Measurements from ENCODE around the gene STAC.
"Not testable (repeated sequence)": the region's sequence is repeated elsewhere in the genome, so short reads cannot be mapped to it uniquely, and the experiment has no call there.

Gene STAC

GRCh38 chr3:36417237-36417636 lies 36.9 kb downstream of the STAC start:
- DNase-seq: no peak

DNA sequence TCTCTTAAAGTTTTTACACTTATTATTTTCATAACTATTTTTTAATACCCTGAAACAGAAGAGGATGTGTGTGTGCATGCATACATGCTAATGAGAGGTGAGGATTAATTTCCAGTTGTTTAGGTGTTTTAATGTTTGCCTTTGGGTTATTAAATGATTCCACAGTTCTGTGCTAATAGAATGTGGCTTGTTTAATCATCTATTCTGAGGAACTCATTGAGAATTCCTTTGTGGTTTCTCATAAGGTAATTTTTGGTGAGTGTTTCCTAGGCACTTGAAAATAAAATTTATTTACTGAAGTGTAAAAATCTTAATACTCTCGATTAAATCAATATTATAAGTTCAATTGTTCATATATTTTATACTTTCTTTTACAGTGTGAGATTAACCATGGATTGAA lies 38.0 kb downstream of the STAC start:
- no peak for DNase-seq

DNA sequence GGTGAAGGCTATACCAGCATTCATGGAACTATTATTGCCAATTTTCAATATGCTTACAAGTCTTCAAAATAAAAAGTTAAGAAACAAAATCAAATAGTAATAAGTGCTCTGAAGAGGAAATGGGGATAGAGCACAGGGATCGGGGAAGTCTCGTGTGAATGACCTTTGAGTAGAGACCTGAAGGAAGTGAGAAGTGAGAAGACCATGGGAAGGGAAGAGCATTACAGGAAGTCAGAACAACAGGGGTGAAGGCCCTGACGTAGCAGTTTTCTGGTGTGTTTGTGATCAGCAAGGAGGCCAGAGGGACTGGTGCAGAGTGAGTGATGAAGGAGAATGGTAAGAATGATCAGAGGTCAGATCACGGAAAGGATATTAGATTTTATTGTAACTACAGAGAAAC lies 48.1 kb downstream of the STAC start:
- DNase-seq: no peak

DNA sequence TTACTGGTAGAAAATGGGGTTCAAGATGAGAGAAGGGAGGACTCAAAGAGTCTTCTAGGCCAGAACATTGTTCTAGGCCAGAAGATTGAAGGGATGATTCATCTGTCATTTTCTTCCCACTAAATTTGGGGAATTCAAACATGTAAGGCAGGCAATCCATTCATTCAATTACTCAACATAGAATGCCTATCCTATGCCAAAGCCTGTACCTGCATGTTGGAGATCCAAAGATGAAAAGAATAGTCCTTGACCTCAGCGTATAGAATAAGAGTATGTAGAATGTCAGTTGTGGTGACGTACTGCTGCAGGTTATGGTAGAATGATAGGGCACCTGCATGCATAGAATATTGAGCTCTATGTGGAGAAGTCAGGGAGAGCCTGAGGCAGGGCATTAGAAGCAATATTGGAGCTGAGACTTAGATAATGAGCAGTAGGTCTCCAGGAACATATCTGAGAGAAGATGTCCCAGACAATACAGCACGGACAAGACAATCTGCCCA lies 49.7 kb downstream of the STAC start:
- no peak for DNase-seq

GRCh38 chr3:36433511-36433910 lies 53.2 kb downstream of the STAC start:
- no peak for DNase-seq

- DNase-seq: no peak
These were observed 54.6 kb downstream of the STAC start for GRCh38 chr3:36434687-36435426.

- no peak for DNase-seq
These were observed 62.9 kb downstream of the STAC start for GRCh38 chr3:36443028-36443686.

DNA sequence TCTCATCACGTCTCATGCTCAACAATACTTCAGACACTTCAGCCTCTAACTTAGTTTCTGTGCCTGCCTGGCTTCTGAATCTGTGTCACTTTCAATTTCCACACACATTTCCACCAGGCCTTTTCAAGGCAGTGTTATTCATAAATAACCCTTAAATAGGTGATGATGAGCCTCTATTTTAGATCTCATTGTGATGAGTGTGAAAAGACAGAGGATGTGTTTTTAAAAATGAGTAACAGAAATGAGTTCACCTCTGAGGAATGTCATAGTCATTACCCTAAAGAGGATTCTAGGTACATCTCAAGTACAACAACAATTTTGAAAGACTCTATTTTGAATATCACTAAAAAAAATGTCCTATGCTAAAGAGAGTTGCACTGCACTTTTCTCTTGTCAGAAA lies 64.6 kb downstream of the STAC start:
- DNase-seq: no peak

DNA sequence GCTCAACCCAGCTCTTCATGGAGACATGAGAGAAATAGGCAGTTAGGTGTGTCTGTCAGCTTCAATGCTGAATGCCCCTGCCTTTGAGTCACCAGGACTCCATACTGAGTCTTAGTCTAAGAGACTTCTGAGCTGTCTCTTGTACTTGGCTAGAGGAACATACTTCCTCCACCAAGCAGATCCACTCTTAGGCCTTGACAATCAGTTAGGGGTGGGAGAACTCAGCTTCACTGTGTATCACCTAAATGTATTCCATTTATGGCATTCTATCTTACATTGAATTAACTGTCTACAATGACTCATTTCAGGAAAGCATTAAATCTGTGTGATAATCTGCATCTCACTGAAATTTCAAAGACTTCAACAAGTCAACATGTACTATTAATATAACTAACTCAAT lies 66.0 kb downstream of the STAC start:
- DNase-seq: no peak

GRCh38 chr3:36447061-36447460 lies 66.8 kb downstream of the STAC start:
- DNase-seq: no peak

- no peak for DNase-seq
These were observed 71.5 kb downstream of the STAC start for GRCh38 chr3:36451816-36452215.

DNA sequence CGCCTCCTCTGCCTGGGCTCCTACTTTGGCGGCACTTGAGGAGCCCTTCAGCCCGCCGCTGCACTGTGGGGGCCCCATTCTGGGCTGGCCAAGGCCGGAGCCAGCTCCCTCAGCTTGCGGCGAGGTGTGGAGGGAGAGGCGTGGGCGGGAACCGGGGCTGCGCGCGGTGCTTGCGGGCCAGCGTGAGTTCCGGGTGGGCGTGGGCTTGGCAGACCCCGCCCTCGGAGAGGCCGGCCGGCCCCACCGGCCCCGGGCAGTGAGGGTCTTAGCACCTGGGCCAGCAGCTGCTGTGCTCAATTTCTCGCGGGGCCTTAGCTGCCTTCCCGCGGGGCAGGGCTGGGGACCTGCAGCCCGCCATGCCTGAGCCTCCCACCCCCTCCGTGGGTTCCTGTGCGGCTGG lies 72.9 kb downstream of the STAC start:
- DNase-seq: not testable (repeated sequence)

- DNase-seq: not testable (repeated sequence)
These were observed 73.6 kb downstream of the STAC start for GRCh38 chr3:36453896-36454295.

DNA sequence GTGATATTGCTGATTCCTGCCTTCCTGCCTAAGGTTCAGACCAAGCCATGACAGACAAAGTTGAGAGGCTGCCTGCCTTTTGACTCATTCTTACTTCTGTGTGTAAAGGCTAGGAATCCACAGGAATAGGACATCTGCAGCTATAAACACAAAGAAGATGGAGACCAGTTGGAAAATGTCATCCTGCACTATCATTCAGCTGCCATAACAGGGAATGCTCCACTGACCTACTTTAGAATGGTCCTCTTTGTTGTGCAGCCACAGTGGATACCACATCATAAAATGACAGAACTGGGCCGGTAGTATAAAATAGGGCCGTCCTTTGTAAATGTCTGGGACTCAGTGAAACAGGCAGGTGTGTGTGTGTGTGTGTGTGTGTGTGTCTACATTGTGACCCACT lies 75.1 kb downstream of the STAC start:
- DNase-seq: no peak

DNA sequence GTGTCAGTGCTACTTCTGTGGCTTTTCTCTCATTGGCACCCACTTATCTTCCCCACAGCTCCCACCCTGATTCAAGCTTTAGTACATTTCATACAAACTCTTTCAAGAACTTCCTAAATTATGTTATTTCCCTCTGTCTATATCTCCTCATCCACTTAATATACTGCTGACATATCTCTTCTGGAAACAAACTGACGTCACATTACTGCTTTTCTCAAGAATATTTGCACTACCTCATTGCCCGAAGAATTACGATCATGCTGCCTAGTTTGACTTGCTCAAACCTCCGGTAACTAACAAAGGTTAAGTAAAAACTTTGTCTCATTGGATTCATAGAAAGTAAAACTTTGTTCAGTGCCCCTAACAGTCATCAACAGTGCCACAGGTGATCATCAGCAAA lies 76.5 kb downstream of the STAC start:
- no peak for DNase-seq

DNA sequence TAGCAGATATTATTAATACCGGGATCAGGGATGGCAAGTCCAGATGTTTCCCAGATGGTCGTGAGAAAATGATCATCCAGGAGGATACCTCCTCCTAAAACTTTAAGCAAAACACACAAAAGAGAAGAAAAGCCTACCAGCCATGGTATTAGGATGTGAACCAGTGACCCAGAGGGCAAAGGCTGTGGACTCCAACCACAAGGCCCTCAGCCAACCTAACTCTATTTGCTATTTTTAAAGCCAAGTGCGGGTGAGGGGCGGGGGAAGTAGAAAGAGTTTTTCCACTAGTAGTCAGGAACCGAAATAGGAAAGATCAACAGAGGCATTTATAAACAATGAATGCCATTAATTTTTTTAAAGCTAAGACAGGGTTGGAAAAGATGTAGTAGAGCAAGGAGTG lies 77.4 kb downstream of the STAC start:
- no peak for DNase-seq

GRCh38 chr3:36459177-36459576 lies 78.9 kb downstream of the STAC start:
- no peak for DNase-seq

DNA sequence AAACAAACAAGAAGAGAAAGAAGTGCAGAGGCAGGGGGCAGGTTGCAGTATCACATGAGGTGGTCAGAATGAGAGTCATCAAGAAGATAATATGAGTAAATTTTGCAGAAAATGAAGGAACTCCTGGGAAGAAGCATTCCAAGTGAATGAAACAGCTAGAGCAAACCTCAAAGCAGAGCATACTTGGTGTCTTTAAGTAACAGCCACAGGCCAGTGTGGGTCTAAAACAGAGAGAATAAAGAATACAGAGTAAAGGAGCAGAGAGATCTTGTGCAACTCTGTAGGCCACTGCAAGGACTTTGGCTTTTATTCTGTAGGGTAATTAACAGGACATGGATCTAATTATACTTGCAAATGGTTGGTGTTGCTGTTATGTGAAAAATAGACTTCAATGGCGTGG lies 81.3 kb downstream of the STAC start:
- DNase-seq: no peak

GRCh38 chr3:36472045-36472444 lies 91.7 kb downstream of the STAC start:
- not testable (repeated sequence) for DNase-seq

- DNase-seq: no peak
These were observed 95.3 kb downstream of the STAC start for GRCh38 chr3:36475558-36475957.

DNA sequence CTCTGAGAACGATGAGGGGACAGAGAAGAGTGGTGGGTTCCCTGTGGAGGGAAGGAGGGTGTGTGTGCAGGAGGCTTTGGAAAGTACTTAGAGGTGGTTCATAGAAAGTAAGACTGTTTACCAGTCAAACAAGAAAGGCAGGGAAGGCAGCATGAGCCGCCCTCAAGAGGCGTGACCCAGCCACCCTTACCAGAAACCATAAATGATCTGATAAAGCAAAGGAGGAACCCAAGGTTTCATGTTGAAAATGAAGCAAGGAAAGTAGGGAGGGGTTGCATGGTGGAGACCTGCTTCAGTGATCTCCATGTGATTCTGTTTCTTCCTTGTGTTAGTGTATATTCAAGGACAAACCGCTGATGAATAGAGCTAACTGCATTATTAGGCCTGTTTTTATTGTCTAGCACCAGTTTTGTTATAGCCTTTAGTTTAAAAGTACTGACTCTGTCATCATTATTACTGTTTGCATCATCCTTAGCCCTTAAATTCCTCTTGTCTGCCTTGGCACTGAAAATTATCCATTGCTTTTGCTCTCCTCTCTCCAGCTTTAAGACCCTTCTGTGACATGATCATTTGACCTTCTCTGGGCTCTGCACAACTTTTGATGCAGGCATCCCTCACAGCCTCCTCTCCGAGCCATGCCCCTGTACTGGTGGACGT lies 96.1 kb downstream of the STAC start:
- no peak for DNase-seq

DNA sequence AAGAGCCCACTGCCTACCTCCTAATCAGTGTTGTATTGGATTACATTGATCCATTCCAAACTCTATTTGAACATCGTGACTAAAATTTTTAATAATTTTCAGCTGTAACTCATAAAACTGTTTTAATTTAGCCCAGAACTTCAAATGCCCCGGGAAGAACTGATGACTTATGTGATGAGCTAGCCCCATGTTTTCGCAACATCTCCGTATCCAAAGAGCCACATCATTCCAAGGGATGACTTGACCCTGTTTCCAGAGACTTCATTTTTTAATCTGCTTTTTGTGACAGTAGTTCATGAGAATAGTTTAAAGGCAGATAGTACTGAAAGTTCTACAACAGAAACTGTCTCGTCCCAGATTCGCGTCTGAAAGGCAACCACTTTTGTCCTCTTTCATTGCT lies 97.4 kb downstream of the STAC start:
- no peak for DNase-seq

DNA sequence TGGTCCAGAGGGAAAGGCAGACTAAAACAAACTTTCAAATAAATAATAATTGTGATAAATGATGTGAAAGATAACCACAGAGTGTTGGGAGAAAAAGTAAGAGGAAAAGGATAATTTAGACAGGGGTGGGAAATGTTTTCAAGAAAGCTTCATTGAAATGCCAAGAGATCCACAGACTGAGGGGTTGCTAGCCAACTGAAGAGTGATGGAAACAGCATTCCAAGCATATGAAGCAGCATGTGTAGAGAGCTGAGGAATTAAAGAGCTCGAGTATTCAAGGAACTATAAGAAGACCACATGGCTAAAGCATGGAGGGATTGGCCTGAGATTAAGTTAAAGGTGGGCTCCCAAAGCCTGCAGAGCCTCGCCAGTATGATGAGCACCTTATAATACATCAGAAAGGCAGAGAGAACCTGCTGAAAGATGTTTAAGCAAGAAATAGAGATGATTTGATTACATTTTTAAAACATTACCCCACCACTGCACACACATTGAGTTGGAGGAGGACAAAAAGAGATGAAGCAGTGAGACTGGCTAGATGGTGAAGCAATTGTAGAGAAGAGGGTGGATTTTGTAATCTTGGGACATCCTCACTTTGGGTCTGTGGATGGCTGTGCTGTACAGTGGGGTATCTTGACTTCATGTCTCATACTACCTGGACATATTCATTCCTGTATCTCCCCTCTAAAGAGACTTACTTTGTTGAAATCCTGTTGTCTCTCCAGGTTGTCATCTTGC lies 100.8 kb downstream of the STAC start:
- no peak for DNase-seq

Data from stimulated activated CD4-positive, alpha-beta T cell treated with anti-CD3 and anti-CD28 coated beads, Interleukin-12 subunit alpha, Interleukin-12 subunit beta, amount 100 ng/mL, for 4 hours (primary cell).